Pancreas (tissue), 10 donors: ENCODE results near the gene TCL1B. TPM values are rescaled to one million over a fixed set of nuclear protein-coding genes. Genes with fewer than 3 reads are reported as not detected.
A peak's percentile ranks its signal among the peaks of the same experiment; 100 is the strongest.

Source experiments
- ATAC-seq, 4 donors: fragments of 200-7000 bp; cut with Tn5 transposase; one replicate each; pipeline versions ENCODE4 v1.8.0 to v1.9.1; 2020; ENCODE audit warnings: mild to moderate bottlenecking in 4 of 4, moderate library complexity in 4 of 4
- DNase-seq, 6 donors: peaks; one replicate each; pipeline ENCODE4 v3.0.0-alpha.2; 2020
- FAIRE-seq: peaks from 2 replicates; lab custom pipeline; 2012; peaks lifted over from hg19 to GRCh38; lab: Jason Lieb, UNC
- H3K27ac ChIP-seq, 4 donors: fragments of 200-600 bp; sonication (generic); 1 replicate in 3 of 4; 2 replicates in 1 of 4; pipeline versions ENCODE4 v1.5.0 to v1.8.0; 2020
- H3K27me3 ChIP-seq, 4 donors: fragments of 200-600 bp; one replicate each; pipeline ENCODE4 v1.8.0; 2021
- H3K36me3 ChIP-seq, 3 donors: fragments of 200-600 bp; sonication (generic) in 1 of 3; one replicate each; pipeline versions ENCODE4 v1.5.0 to v1.8.0; 2020 to 2021
- H3K4me1 ChIP-seq, 3 donors: fragments of 200-600 bp; one replicate each; pipeline ENCODE4 v1.8.0; 2021
- H3K4me3 ChIP-seq, 4 donors: fragments of 200-600 bp; sonication (generic) in 2 of 4; one replicate each; pipeline versions ENCODE4 v1.5.0 to v1.8.0; 2020 to 2021
- H3K9me3 ChIP-seq, 4 donors: fragments of 200-600 bp; one replicate each; pipeline ENCODE4 v1.8.0; 2021
- CTCF ChIP-seq, 4 donors: fragments of 200-600 bp; sonication (generic) in 3 of 4; IDR thresholded peaks; one replicate each; pipeline versions ENCODE4 v1.5.0 to v1.8.0; 2021; ENCODE audit warnings: antibody characterized with exemption in 4 of 4
- WGBS, 2 donors: extraction: QIAGEN DNeasy Blood & Tissue Kit; methylation state at CpG; one replicate each; pipeline ENCODE4 v1.1.7; 2013; 5-methylcytosine and 5-hydroxymethylcytosine counted together
- intact Hi-C, 3 donors: fragments of 100-400 bp; cut with DNase I; formaldehyde crosslinking; loops; one replicate each; pipeline versions ENCODE4 v1.11.1 to v1.14.2; 2022
- polyA plus RNA-seq, 2 donors: library from polyadenylated mRNA; stranded (reverse); fragments of 200-250 nt; gene quantifications; one replicate each; pipeline ENCODE4 v1.2.3, GENCODE V29; 2013
- total RNA-seq, 6 donors: library from RNA; stranded (reverse); fragmentation: NEBNext Ultra II Directional in 4 of 6; extraction: Animal tissue kit (Norgen Biotek cat#: 25700) in 4 of 6; gene quantifications; one replicate each; pipeline versions ENCODE4 v1.2.1 to v1.2.4, GENCODE V29; 2021 to 2023
- donor health status: healthy with polysubstance abuse.
- donor health status: DM: no; HTN: no; CAD: no; lungs with moderate emphysema.
- donor health status: DM: no; HTN: no; CAD: no.
- donor health status: control.
- donor health status: control.
- donor health status: Bipolar disorder and iron deficiency.
- donor health status: DM: yes; HTN: yes; CAD: no.
- donor health status: DM: no; HTN: no; CAD: no.
- donor health status: DM: no; HTN: no; CAD: no.
- donor health status: DM: yes; HTN: yes; CAD: no.

The TCL1B gene
- total and polyA plus RNA-seq, 8 donors = not detected

GRCh38 chr14:95689441-95689840 lies 3.2 kb downstream of the TCL1B start:
- no peaks in the 10 kb centered on the region for H3K27me3 ChIP-seq
- FAIRE-seq (no peak), DNase-seq (no peak), ATAC-seq (no peak)
- H3K9me3 ChIP-seq = no peaks in the 10 kb centered on the region
- no peaks in the 10 kb centered on the region for H3K4me1 ChIP-seq
- H3K36me3 ChIP-seq = no peaks in the 10 kb centered on the region
- no peak overlapping the region for H3K27ac ChIP-seq
- no peak for TF ChIP-seq CTCF (IDR thresholded peaks at IDR 0.05)
- no peak overlapping the region for H3K4me3 ChIP-seq
- intact Hi-C loops = loop anchor here in 2 of 3 donors (5.0 to 10.0 kb wide), 2 partner anchors 82 to 85 kb away; no protein-coding TSS in a partner anchor
- WGBS, 2 donors = 40 to 47% methylated on average over 5 of the region's 5 CpGs

- FAIRE-seq (no peak), ATAC-seq (no peak), DNase-seq (no peak)
- Histone ChIP-seq H3K27ac (no peak overlapping the region), H3K27me3 (no peaks in the 10 kb centered on the region), H3K4me3 (no peak overlapping the region), H3K36me3 (no peaks in the 10 kb centered on the region), H3K4me1 (no peaks in the 10 kb centered on the region), H3K9me3 (no peaks in the 10 kb centered on the region)
- TF ChIP-seq CTCF (IDR thresholded peaks at IDR 0.05) = no peak
- intact Hi-C loops = no loop called here
- WGBS, 2 donors = 84 to 89% methylated on average over 10 of the region's 10 CpGs
These were observed 4.6 kb downstream of the TCL1B start for GRCh38 chr14:95690815-95691214.

GRCh38 chr14:95691591-95691990 lies 5.4 kb downstream of the TCL1B start:
- no peak for TF ChIP-seq CTCF (IDR thresholded peaks at IDR 0.05)
- no peaks in the 10 kb centered on the region for H3K36me3 ChIP-seq
- H3K4me1 ChIP-seq = no peaks in the 10 kb centered on the region
- H3K9me3 ChIP-seq = no peaks in the 10 kb centered on the region
- no peak overlapping the region for H3K4me3 ChIP-seq
- intact Hi-C loops = no loop called here
- ATAC-seq (no peak), FAIRE-seq (no peak), DNase-seq (peak in 1 of 6 donors; percentile 48)
- no peaks in the 10 kb centered on the region for H3K27me3 ChIP-seq
- 89 to 91% methylated on average over 10 of the region's 10 CpGs for WGBS, 2 donors
- no peak overlapping the region for H3K27ac ChIP-seq

GRCh38 chr14:95692109-95692508 lies 5.9 kb downstream of the TCL1B start:
- Histone ChIP-seq H3K9me3 (no peaks in the 10 kb centered on the region), H3K27ac (no peak overlapping the region), H3K4me3 (no peak overlapping the region), H3K36me3 (no peaks in the 10 kb centered on the region), H3K27me3 (no peaks in the 10 kb centered on the region), H3K4me1 (no peaks in the 10 kb centered on the region)
- DNase-seq = no peak
- ATAC-seq = no peak
- TF ChIP-seq CTCF (IDR thresholded peaks at IDR 0.05) = no peak
- no peak for FAIRE-seq
- WGBS, 2 donors = 82 to 87% methylated on average over 4 of the region's 4 CpGs
- intact Hi-C loops = no loop called here

GRCh38 chr14:95695051-95695450 lies 8.8 kb downstream of the TCL1B start:
- ATAC-seq = no peak
- H3K36me3 ChIP-seq = no peaks in the 10 kb centered on the region
- no peak for TF ChIP-seq CTCF (IDR thresholded peaks at IDR 0.05)
- no peak for FAIRE-seq
- DNase-seq = no peak
- no peaks in the 10 kb centered on the region for H3K27me3 ChIP-seq
- no peaks in the 10 kb centered on the region for H3K4me1 ChIP-seq
- no peak overlapping the region for H3K27ac ChIP-seq
- WGBS, 2 donors = 72 to 77% methylated on average over 5 of the region's 5 CpGs
- intact Hi-C loops = no loop called here
- no peak overlapping the region for H3K4me3 ChIP-seq
- H3K9me3 ChIP-seq = no peaks in the 10 kb centered on the region
